GM20000 (cell line): ENCODE results near the gene DCLK3.

Source experiments
- DNase-seq: peaks from one replicate; pipeline ENCODE4 v3.0.0; 2012; ENCODE audit warnings: low spot score
- TF ChIP-seq, protein P1 (sequence below): IDR thresholded peaks from 2 replicates; pipeline ENCODE4 v1.5.1; 2012; ENCODE audit warnings: mild to moderate bottlenecking, control low read depth; ENCODE audit errors: extremely low read depth, missing control alignments

Gene DCLK3

GRCh38 chr3:36743826-36744225 lies 20.5 kb downstream of the DCLK3 start:
- no peak for DNase-seq
- TF ChIP-seq, protein P1, sequence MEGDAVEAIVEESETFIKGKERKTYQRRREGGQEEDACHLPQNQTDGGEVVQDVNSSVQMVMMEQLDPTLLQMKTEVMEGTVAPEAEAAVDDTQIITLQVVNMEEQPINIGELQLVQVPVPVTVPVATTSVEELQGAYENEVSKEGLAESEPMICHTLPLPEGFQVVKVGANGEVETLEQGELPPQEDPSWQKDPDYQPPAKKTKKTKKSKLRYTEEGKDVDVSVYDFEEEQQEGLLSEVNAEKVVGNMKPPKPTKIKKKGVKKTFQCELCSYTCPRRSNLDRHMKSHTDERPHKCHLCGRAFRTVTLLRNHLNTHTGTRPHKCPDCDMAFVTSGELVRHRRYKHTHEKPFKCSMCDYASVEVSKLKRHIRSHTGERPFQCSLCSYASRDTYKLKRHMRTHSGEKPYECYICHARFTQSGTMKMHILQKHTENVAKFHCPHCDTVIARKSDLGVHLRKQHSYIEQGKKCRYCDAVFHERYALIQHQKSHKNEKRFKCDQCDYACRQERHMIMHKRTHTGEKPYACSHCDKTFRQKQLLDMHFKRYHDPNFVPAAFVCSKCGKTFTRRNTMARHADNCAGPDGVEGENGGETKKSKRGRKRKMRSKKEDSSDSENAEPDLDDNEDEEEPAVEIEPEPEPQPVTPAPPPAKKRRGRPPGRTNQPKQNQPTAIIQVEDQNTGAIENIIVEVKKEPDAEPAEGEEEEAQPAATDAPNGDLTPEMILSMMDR, result no peak

- TF ChIP-seq, protein P1, result no peak
- DNase-seq, result no peak
Measured at GRCh38 chr3:36741285-36741684, 23.1 kb downstream of the DCLK3 start.

- no peak for DNase-seq
- TF ChIP-seq, protein P1, result no peak
Measured at GRCh38 chr3:36740787-36741186, 23.6 kb downstream of the DCLK3 start.

DNA sequence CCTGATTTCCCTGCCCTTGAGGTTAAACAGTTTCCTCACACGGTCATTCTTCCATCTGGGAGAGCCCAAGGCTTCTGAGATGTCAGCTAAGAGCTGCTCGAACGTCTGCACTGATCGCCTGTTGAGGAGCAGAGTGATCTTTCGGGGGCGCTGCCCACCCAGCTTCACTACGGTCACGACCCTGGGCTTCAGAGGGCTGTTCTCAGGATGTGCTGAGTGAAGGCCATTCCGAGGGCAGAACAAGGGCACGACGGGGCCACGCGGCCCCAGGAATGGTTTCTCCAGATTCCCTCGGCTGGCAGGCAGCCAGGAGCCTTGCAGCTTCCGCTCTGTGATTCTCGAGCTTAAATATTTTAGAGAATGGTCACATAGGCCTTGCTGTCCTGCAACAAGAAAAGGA lies 25.7 kb downstream of the DCLK3 start:
- TF ChIP-seq, protein P1, result no peak
- DNase-seq, result no peak

DNA sequence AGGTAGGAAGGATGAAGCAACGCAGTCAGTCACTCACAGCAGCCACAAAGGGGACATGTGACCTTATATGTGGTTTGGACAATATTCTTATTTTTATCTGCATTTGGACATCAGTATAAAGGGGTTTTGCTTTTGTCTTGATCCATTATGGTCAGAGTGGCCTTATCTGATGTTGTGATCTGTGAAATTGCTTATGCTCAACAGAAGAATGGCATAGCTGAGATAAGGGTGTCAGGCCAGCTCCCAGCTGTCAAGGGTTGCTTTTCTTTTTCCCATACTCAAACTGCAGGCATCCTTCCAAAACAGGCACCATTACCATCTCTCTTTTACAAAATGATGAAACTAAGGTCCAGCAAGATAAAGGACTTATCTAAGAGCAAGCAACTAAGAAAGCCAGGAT lies 28.1 kb downstream of the DCLK3 start:
- DNase-seq, result no peak
- TF ChIP-seq, protein P1, result no peak

GRCh38 chr3:36734742-36735141 lies 29.6 kb downstream of the DCLK3 start:
- no peak for DNase-seq
- TF ChIP-seq, protein P1, result no peak

- TF ChIP-seq, protein P1, result no peak
- DNase-seq, result no peak
Measured at GRCh38 chr3:36733723-36734122, 30.6 kb downstream of the DCLK3 start.
